Spinal cord (tissue), 10 donors: ENCODE data around the gene CCDC82. TPM values are rescaled to one million over a fixed set of nuclear protein-coding genes. Genes with fewer than 3 reads are reported as not detected.

ENCODE experiments used
- DNase-seq, 6 donors: peaks; one replicate each; pipeline versions ENCODE4 v3.0.0 to v3.0.0-alpha.2; 2013 to 2015; ENCODE audit warnings: low spot score in 6 of 6, low read depth in 4 of 6
- H3K27ac ChIP-seq: one replicate; pipeline ENCODE4 v1.5.1; 2013; ENCODE audit warnings: low read depth, low read length, control low read depth
- H3K27me3 ChIP-seq: one replicate; pipeline ENCODE4 v1.6.1; 2013; ENCODE audit warnings: low read length; ENCODE audit not compliant: control insufficient read depth, insufficient read depth
- H3K36me3 ChIP-seq: one replicate; pipeline ENCODE4 v1.6.1; 2013; ENCODE audit warnings: low read length; ENCODE audit not compliant: control insufficient read depth, insufficient read depth
- H3K4me1 ChIP-seq: one replicate; pipeline ENCODE4 v1.6.1; 2013; ENCODE audit warnings: low read length; ENCODE audit not compliant: control insufficient read depth, insufficient read depth
- H3K4me3 ChIP-seq: one replicate; pipeline ENCODE4 v1.5.1; 2013; ENCODE audit warnings: low read depth, low read length, control low read depth
- H3K9me3 ChIP-seq: one replicate; pipeline ENCODE4 v1.6.1; 2013; ENCODE audit warnings: low read length; ENCODE audit not compliant: control insufficient read depth, insufficient read depth
- WGBS: methylation state at CpG from one replicate; pipeline ENCODE4 v1.1.5; 2013; ENCODE audit warnings: missing lambda C conversion rate; ENCODE audit not compliant: insufficient coverage; 5-methylcytosine and 5-hydroxymethylcytosine counted together
- polyA plus RNA-seq, 2 donors: library from polyadenylated mRNA; unstranded; fragments of 120-200 nt; gene quantifications; one replicate each; pipeline ENCODE4 v1.2.1, GENCODE V29; 2013; ENCODE audit not compliant: insufficient read length in 2 of 2
- total RNA-seq, 2 donors: library from RNA; depleted of rRNA in 1 of 2; stranded (reverse); fragments of 120-200 nt in 1 of 2; fragments of >200 nt in 1 of 2; gene quantifications; one replicate each; pipeline versions ENCODE4 v1.2.3 to v1.2.4, GENCODE V29; 2013 to 2014
- donor health status: healthy.

CCDC82 gene
- total and polyA plus RNA-seq, 4 donors = 33.9 to 76.8 (median 57.2) TPM

DNA sequence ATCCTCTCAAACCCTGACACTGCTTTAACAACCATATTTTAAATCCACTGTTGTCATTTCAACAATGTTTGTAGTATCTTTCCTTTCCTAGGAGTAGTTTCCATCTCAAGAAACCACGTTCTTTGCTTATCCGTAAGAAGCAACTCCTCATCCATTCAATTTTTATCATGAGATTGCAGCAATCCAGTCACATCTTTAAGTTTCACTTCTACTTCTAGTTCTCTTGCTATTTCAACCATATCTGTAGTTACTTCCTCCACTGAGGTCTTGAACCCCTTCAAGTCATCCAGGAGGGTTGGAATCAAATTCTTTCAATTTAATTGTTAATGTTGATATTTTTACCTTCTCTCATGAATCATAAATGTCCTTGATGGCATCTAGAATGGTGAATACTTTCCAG lies 22.4 kb downstream of the CCDC82 start:
- H3K27ac ChIP-seq = no peak overlapping the region
- peaks cover 10% of the 10 kb centered on the region for H3K36me3 ChIP-seq
- WGBS = 100% methylated on average over 2 of the region's 2 CpGs
- H3K27me3 ChIP-seq = no peaks in the 10 kb centered on the region
- DNase-seq = no peak
- H3K9me3 ChIP-seq = no peaks in the 10 kb centered on the region
- no peak overlapping the region for H3K4me3 ChIP-seq
- no peaks in the 10 kb centered on the region for H3K4me1 ChIP-seq

DNA sequence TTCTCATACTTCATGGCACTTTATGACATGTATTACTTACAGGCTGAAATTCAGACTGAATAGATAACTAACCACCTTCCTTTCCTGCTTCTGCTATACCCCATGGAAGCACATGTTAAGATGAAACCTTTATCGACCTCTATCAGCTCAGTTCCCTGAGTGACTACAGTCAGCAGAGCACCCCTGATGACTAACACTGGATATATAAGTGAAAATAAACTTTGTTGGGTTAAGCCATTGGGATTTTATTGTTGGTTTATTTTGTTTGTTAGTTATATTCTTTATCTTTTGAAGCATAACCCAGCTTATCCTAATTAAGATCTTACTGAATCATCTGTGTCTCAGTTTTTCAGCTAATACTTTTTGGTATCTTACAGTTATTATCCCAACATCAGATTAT lies 23.7 kb downstream of the CCDC82 start:
- no peaks in the 10 kb centered on the region for H3K9me3 ChIP-seq
- peaks cover 10% of the 10 kb centered on the region for H3K36me3 ChIP-seq
- H3K27me3 ChIP-seq = no peaks in the 10 kb centered on the region
- no peak for DNase-seq
- no peaks in the 10 kb centered on the region for H3K4me1 ChIP-seq
- WGBS = no CpG with 5 or more reads among the region's 1 CpG
- no peak overlapping the region for H3K27ac ChIP-seq
- H3K4me3 ChIP-seq = no peak overlapping the region

DNA sequence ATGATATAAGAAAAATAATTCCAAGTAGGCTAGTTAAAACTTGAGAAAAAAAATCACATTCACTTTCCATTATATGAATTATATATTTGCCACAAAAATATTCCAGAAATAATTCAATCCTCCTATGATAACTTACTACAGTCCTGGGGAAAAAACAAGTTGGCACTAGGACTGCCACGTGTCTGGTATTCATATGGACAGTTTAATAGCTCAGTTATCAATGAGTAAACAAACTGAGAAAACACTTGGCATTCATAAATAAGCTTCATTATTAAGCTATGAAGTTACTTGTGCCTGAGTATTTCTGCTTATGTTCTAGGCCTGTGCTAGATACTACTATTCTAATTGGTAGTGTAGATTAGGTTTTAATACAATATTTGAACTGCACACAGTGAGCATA lies 24.2 kb downstream of the CCDC82 start:
- no peak overlapping the region for H3K27ac ChIP-seq
- no peaks in the 10 kb centered on the region for H3K4me1 ChIP-seq
- WGBS = no CpG with 5 or more reads among the region's 1 CpG
- H3K4me3 ChIP-seq = no peak overlapping the region
- H3K27me3 ChIP-seq = no peaks in the 10 kb centered on the region
- peaks cover 10% of the 10 kb centered on the region for H3K36me3 ChIP-seq
- no peaks in the 10 kb centered on the region for H3K9me3 ChIP-seq
- DNase-seq = no peak

DNA sequence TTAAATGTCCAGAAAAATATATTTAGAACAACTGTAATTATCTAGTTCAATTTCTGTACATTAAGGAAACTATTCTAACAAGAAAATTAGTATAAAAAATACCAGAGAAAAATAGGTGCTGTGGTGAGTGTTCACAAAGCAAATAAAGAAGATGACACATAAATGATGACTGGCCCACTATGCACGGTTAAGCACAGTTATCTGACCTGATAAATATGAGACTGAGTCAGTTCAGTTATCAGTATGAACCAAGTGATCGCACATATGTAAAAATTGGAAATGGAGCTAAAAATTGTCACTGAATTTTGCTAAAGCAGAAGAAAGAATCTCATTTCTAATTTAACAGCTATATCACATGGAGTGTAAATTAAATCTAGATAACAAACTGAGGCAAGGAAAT lies 27.9 kb downstream of the CCDC82 start:
- peaks cover 3% of the 10 kb centered on the region for H3K36me3 ChIP-seq
- H3K9me3 ChIP-seq = no peaks in the 10 kb centered on the region
- WGBS = 78% methylated on average over 1 of the region's 2 CpGs
- H3K4me1 ChIP-seq = no peaks in the 10 kb centered on the region
- H3K27me3 ChIP-seq = no peaks in the 10 kb centered on the region
- H3K4me3 ChIP-seq = no peak overlapping the region
- DNase-seq = no peak
- no peak overlapping the region for H3K27ac ChIP-seq

DNA sequence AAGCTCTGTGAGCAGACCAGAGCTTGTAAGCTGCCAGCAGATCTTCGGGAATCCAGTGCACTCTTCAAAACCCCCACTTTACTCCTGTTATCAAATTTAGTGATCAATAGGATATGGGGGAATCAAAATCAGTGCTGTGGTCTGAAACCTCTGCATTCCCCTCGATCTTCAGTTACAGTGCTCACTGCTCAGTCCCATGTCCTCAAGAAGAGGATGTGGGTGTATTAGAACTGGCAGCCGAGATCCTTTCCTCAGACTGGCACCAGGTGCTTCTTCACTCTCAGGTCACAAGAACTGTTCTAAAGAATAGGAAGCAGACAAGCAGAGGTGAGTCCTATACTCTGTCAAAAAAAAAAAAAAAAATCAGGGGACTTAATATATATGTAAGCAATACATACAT lies 31.4 kb downstream of the CCDC82 start:
- Histone ChIP-seq H3K27me3 (no peaks in the 10 kb centered on the region), H3K4me1 (no peaks in the 10 kb centered on the region), H3K27ac (no peak overlapping the region), H3K9me3 (no peaks in the 10 kb centered on the region), H3K36me3 (peaks cover 3% of the 10 kb centered on the region), H3K4me3 (no peak overlapping the region)
- no peak for DNase-seq
- no CpG with 5 or more reads among the region's 3 CpGs for WGBS

DNA sequence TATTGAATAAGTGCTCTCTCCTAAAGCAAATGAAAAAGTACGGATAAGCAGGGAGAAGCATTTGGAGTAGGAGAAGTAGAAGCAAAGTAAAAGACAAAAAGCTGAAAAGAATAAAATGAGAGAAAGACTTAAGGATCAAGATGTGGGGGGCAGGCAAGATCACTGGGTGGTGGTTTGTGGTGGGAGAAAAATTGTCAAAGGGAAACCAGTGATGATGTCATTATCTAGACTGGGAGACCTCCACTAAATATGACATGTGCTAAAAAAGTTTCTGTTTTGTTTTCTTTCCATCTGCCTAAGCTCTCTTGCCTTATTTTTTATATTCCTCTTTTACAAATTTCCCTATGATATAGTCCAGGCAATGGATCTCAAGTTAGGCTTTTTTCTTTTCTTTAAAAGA lies 31.9 kb downstream of the CCDC82 start:
- H3K36me3 ChIP-seq = peaks cover 3% of the 10 kb centered on the region
- H3K4me3 ChIP-seq = no peak overlapping the region
- WGBS = 89% methylated on average over 1 of the region's 1 CpG
- H3K27ac ChIP-seq = no peak overlapping the region
- no peak for DNase-seq
- no peaks in the 10 kb centered on the region for H3K4me1 ChIP-seq
- no peaks in the 10 kb centered on the region for H3K9me3 ChIP-seq
- no peaks in the 10 kb centered on the region for H3K27me3 ChIP-seq

DNA sequence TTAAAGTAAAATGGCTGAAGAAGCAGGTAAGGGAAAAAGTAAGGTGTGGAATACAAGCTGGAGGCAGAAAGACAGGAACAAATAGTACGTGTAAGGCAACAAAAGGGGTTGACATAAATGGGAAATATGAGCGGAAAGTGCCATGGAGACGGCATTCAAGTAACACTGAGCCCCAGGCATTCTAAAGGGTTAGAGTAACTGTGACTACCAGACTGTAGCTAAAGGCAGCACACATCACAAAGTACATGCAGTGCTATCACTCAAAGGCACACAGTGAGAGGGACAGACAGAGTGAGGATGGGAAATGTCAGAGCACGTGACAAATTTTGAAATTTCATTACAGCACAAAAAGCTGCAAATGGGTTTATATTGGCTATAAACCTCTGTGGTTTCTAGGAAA lies 32.9 kb downstream of the CCDC82 start:
- no peaks in the 10 kb centered on the region for H3K4me1 ChIP-seq
- no peak overlapping the region for H3K4me3 ChIP-seq
- no peaks in the 10 kb centered on the region for H3K27me3 ChIP-seq
- no peaks in the 10 kb centered on the region for H3K9me3 ChIP-seq
- peaks cover 3% of the 10 kb centered on the region for H3K36me3 ChIP-seq
- no peak overlapping the region for H3K27ac ChIP-seq
- DNase-seq = peak in 1 of 6 donors; percentile 12
- WGBS = 62% methylated on average over 3 of the region's 4 CpGs

DNA sequence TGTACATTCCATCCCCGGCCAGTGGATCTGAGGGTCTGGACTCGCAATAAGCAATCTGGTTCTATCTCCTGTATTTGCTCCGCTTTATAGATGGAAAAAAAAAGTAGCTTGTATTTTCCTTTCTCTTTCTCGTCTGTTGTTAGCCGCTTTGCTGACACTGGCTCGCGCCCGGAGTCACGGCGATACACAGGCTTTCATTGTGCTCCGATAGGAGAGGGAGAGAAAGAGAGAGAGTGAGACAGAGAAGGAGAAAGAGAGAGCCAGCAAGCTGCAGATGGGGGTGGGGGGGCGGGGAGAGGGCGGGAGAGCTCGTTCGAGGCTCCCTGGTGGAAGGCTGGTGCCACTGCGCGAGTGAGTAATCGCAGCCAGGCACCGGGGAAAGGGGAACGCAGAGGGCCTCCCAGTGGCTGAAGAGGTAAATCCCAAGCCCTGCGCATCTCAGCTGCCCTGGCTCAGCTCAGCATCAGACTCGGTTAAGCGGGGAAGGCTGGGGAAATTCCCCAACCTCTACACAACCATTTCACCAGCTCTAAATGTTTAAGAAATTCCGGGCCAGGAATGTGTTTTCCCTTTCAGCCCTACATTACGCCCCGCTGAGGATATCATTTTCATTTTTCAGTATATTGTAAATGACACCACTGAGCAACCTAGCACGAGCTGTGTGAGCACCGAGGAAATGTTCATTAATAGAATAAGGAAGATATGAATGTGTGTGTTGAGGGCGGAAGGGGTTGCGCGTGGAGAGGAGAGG lies 46.6 kb downstream of the CCDC82 start, which contains the start of gene MAML2:
Gene MAML2 (minus strand): TSS at position 235 of the 751 bp plus-strand sequence. CDS start 1,300 bp downstream, outside the sequence.
- Histone ChIP-seq H3K4me1 (peaks cover 30% of the 10 kb centered on the region), H3K27ac (peak within 1 kb of the TSS; percentile 94), H3K4me3 (peak within 1 kb of the TSS; percentile 85), H3K36me3 (peaks cover 5% of the 10 kb centered on the region), H3K9me3 (no peaks in the 10 kb centered on the region), H3K27me3 (no peaks in the 10 kb centered on the region)
- DNase-seq = peak; percentile 74 to 98 (median 84)
- WGBS = 30% methylated on average over 11 of the region's 31 CpGs

DNA sequence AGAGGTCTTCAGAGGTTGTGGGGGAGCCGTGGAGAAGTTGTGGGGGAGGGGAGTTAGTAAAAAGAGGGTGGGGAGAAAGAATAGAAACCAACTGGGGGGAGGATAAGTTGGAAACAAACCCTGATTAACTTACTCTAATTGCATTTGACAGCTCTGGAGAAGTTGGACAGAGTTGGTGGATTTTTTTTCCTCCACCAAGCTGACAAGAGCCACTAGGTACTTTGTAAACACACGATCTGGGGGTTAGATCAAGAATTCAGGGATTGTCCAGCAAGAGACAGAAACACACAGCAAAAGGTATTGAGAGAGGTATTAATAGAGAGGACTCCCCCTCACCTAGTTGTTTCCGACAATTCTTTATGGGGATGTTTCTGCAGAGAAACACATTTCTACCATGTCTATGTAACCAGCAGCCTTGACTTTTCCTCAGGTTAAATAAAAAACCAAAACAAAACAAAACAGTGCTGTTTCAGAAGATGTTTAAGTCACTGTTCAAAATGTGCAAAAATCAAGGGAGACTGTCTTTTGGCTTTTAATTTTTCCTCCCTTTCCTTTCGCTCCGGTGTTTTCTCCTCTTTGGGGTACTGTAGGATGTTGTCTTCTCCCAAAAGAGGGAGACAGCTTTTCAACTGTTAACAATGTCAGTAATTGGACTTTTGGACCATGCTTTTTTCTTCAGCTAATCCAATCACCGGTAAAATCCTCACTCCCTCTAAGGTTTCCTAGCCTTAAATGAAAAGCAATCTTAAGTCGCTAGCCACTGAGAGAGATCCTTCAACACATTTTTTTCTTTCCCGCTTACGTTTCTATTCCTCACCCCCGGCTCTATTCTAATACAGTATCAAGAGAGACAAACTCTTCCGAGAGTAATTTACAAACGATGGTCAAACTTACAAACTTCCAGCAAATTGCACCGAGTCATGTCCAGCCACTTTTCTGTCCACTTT lies 47.4 kb downstream of the CCDC82 start:
- H3K4me1 ChIP-seq = peaks cover 30% of the 10 kb centered on the region
- no peaks in the 10 kb centered on the region for H3K9me3 ChIP-seq
- peak overlapping the region; percentile 94 for H3K27ac ChIP-seq
- peak in 1 of 6 donors; percentile 71 for DNase-seq
- H3K4me3 ChIP-seq = peak overlapping the region; percentile 85
- H3K36me3 ChIP-seq = peaks cover 5% of the 10 kb centered on the region
- H3K27me3 ChIP-seq = no peaks in the 10 kb centered on the region
- 0% methylated on average over 8 of the region's 13 CpGs for WGBS
